Neural progenitor cell (in vitro differentiated cells): ENCODE data around the gene ZNF91.
"Not testable (repeated sequence)": the region's sequence is repeated elsewhere in the genome, so short reads cannot be mapped to it uniquely, and the experiment has no call there.

Experiments used
- CTCF ChIP-seq: fragments of 200-600 bp; sonication (generic); IDR thresholded peaks from 2 replicates; pipeline ENCODE4 v1.5.1; 2017; ENCODE audit warnings: antibody characterized with exemption, mild to moderate bottlenecking
- EZH2 ChIP-seq: fragments of 200-600 bp; sonication (generic); IDR thresholded peaks from 2 replicates; pipeline ENCODE4 v1.6.1; 2017; ENCODE audit warnings: antibody characterized with exemption, mild to moderate bottlenecking, moderate library complexity

GRCh38 chr19:23419261-23419660, 24.0 kb upstream of the ZNF91 start:
- TF ChIP-seq CTCF, EZH2: not testable (repeated sequence)
